HCT116 (cell line): ENCODE results near the gene GRHL3.

ENCODE experiments used
- EZH2phosphoT487 ChIP-seq: fragments of 200-600 bp; IDR thresholded peaks from 2 replicates; pipeline ENCODE4 v1.6.1; 2018; ENCODE audit warnings: antibody characterized with exemption, borderline replicate concordance
- POLR2A ChIP-seq: IDR thresholded peaks from 2 replicates; pipeline ENCODE4 v1.7.0; 2011; ENCODE audit warnings: borderline replicate concordance; ENCODE audit not compliant: insufficient read depth, insufficient read length; ENCODE audit errors: extremely low read depth
- TF ChIP-seq, protein P1 (sequence below), 3 experiments: fragments of 200-600 bp in 1 of 3; sonication (generic) in 1 of 3; IDR thresholded peaks in 2 of 3; conservative IDR thresholded peaks in 1 of 3; 2 replicates each; pipeline ENCODE4 v1.5.1; 2012 to 2017; ENCODE audit warnings: low read depth in 2 of 3, low read length in 2 of 3, antibody characterized with exemption in 1 of 3, borderline replicate concordance in 1 of 3, control low read depth in 1 of 3, mild to moderate bottlenecking in 1 of 3, mixed read lengths in 1 of 3, mixed run types in 1 of 3, moderate library complexity in 1 of 3; ENCODE audit not compliant: insufficient read depth in 1 of 3

DNA sequence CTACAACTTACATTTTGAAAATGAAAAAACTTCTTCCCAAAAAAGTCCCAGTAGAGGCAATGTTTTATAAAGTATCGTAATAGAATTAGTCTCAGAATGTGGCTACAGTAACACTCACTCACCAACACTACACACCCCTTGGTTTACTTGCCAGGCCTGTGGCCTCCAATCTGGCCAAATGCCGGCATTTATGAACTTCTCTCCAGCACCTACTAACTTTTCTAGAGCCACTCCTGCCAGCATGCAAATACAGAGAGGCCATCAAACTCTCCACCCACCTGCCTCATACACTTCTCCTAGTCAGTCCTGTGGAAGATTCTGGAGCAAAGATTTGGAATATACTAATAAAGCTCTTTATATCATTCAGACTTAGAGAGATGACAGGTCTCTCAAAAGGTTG lies 62.1 kb downstream of the GRHL3 start:
- TF ChIP-seq, protein P1, sequence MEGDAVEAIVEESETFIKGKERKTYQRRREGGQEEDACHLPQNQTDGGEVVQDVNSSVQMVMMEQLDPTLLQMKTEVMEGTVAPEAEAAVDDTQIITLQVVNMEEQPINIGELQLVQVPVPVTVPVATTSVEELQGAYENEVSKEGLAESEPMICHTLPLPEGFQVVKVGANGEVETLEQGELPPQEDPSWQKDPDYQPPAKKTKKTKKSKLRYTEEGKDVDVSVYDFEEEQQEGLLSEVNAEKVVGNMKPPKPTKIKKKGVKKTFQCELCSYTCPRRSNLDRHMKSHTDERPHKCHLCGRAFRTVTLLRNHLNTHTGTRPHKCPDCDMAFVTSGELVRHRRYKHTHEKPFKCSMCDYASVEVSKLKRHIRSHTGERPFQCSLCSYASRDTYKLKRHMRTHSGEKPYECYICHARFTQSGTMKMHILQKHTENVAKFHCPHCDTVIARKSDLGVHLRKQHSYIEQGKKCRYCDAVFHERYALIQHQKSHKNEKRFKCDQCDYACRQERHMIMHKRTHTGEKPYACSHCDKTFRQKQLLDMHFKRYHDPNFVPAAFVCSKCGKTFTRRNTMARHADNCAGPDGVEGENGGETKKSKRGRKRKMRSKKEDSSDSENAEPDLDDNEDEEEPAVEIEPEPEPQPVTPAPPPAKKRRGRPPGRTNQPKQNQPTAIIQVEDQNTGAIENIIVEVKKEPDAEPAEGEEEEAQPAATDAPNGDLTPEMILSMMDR (IDR thresholded peaks at IDR 0.05 in 2 of 3, conservative IDR thresholded peaks at IDR 0.05 in 1 of 3; ENCODE audit: borderline replicate concordance in 1 of 3, insufficient read depth in 1 of 3, low read depth in 2 of 3, low read length in 2 of 3): no peak
- TF ChIP-seq EZH2phosphoT487 (no peak), POLR2A (no peak)
